ENCODE measurements around the gene LYZL4. TPM values are rescaled to one million over a fixed set of nuclear protein-coding genes. Genes with fewer than 3 reads are reported as not detected.

Gene LYZL4
- total RNA-seq, 2 experiments from 2014 or later = not detected

DNA sequence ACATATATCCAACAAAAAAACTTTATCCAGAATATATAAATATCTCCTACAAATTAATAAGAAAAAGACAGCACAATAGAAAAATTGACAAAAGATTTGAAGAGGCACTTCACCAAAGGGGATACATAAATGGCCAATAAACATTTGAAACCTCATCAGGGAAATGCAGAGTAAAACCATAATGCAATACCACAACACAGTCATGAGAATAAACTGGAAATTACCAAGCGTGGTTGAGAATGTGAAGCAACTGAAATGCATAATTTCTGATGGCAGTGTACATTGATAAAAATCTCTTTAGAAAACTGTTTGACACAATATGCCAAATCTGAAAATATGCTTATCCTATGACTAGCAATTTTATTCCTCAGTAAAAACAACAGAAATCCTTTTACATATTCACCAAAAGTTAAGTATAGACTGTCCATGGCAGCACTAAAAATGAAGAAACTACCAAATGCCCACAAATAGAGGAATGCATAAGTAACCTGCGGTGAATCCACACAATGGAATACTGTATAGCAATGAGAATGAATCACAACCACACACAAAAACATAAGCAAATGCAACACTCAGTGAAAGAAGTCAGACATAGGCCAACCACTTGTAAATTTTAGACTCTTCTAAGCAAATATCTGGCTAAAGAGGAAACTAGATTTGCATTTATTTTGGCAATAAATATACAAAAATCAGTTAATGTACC is 7.9 kb downstream of the LYZL4 start:
- H3K27ac Mint-ChIP-seq = no peak overlapping the region
- no peaks in the 10 kb centered on the region for H3K4me1 ChIP-seq (ENCODE audit: insufficient read depth, low read length)
- no peak overlapping the region for H3K27ac ChIP-seq (ENCODE audit: low read depth in 1 of 2, low read length in 2 of 2)
- ATAC-seq (ENCODE audit: poor library complexity) = no peak
- H3K9me3 ChIP-seq (ENCODE audit: control insufficient read depth in 1 of 2, insufficient read depth in 1 of 2, low read length in 2 of 2) = peaks cover 0 to 3% of the 10 kb centered on the region in 2 experiments
- TF ChIP-seq, protein P1, sequence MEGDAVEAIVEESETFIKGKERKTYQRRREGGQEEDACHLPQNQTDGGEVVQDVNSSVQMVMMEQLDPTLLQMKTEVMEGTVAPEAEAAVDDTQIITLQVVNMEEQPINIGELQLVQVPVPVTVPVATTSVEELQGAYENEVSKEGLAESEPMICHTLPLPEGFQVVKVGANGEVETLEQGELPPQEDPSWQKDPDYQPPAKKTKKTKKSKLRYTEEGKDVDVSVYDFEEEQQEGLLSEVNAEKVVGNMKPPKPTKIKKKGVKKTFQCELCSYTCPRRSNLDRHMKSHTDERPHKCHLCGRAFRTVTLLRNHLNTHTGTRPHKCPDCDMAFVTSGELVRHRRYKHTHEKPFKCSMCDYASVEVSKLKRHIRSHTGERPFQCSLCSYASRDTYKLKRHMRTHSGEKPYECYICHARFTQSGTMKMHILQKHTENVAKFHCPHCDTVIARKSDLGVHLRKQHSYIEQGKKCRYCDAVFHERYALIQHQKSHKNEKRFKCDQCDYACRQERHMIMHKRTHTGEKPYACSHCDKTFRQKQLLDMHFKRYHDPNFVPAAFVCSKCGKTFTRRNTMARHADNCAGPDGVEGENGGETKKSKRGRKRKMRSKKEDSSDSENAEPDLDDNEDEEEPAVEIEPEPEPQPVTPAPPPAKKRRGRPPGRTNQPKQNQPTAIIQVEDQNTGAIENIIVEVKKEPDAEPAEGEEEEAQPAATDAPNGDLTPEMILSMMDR (IDR thresholded peaks at IDR 0.05) = no peak
- H3K9me3 Mint-ChIP-seq = no peaks in the 10 kb centered on the region
- no peaks in the 10 kb centered on the region for H3K27me3 ChIP-seq (ENCODE audit: control insufficient read depth in 1 of 2, insufficient read depth in 2 of 2, low read length in 2 of 2)
- H3K4me3 Mint-ChIP-seq = no peak overlapping the region
- H3K27me3 Mint-ChIP-seq = no peaks in the 10 kb centered on the region
- H3K4me3 ChIP-seq (ENCODE audit: low read length) = no peak overlapping the region
- CTCF ChIA-PET = no interaction called here
- POLR2A ChIA-PET = no interaction called here
- intact Hi-C loops (cut with DNase I, micrococcal nuclease) = no loop called here
- H3K36me3 ChIP-seq (ENCODE audit: insufficient read depth, low read length) = no peaks in the 10 kb centered on the region
- no peaks in the 10 kb centered on the region for H3K36me3 Mint-ChIP-seq (ENCODE audit: low read depth)
- peaks cover 9% of the 10 kb centered on the region for H3K4me1 Mint-ChIP-seq (ENCODE audit: low read depth)
- no peak for DNase-seq

DNA sequence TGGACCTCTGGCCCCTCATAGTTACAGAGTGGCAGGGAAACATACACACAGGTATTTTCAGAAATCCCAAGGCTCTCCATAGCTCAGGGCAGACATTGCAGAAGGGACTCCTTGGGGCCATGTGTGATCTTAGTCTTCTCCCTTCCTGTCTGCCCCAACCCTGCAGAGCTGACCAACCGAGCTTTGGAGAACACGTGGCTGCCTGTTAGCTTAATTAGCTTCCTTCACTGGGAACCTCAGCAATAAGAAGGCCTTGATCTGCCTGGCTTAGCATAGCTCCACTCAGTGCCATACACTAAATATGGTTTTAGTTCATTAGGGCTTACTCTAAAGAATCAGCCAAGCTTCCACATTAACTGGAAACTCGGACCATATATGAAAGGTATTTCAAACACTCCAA is 12.3 kb downstream of the LYZL4 start:
- Histone ChIP-seq H3K27ac (ENCODE audit: low read depth in 1 of 2, low read length in 2 of 2) (no peak overlapping the region), H3K27me3 (ENCODE audit: control insufficient read depth in 1 of 2, insufficient read depth in 2 of 2, low read length in 2 of 2) (no peaks in the 10 kb centered on the region), H3K4me3 (ENCODE audit: low read length) (no peak overlapping the region), H3K9me3 (ENCODE audit: control insufficient read depth in 1 of 2, insufficient read depth in 1 of 2, low read length in 2 of 2) (no peaks in the 10 kb centered on the region), H3K4me1 (ENCODE audit: insufficient read depth, low read length) (no peaks in the 10 kb centered on the region), H3K36me3 (ENCODE audit: insufficient read depth, low read length) (no peaks in the 10 kb centered on the region)
- H3K27ac Mint-ChIP-seq = no peak overlapping the region
- CTCF ChIA-PET = no interaction called here
- DNase-seq (no peak), ATAC-seq (ENCODE audit: poor library complexity) (no peak)
- no peaks in the 10 kb centered on the region for H3K36me3 Mint-ChIP-seq (ENCODE audit: low read depth)
- POLR2A ChIA-PET = interaction anchor here (1.0 kb wide), 1 partner anchor 10 kb away, joined by 3 read pairs; no protein-coding TSS in a partner anchor
- H3K9me3 Mint-ChIP-seq = no peaks in the 10 kb centered on the region
- intact Hi-C loops (cut with DNase I, micrococcal nuclease) = no loop called here
- no peaks in the 10 kb centered on the region for H3K27me3 Mint-ChIP-seq
- TF ChIP-seq, protein P1 (IDR thresholded peaks at IDR 0.05) = no peak
- no peak overlapping the region for H3K4me3 Mint-ChIP-seq
- no peaks in the 10 kb centered on the region for H3K4me1 Mint-ChIP-seq (ENCODE audit: low read depth)

DNA sequence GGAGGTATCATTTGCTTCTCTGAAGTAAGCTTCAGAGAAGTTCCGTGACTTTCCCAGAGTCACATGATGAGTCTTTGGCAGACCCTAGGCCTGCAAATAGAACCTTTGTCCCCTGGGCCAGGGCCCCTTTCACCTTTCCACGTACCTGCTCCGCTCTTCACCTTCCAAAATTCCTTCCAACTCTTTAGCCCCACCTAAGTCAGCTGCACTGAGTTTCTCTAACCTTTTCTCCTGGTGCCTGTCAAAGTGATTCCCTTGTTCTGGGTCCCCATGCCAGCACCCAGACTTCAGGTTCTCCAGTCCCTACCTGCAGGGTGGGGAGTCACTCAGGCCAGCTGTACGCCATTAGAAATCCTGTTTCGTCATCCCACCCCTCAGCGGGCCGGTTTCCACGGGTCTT is 12.8 kb downstream of the LYZL4 start:
- TF ChIP-seq, protein P1 (IDR thresholded peaks at IDR 0.05) = no peak
- H3K4me3 ChIP-seq (ENCODE audit: low read length) = no peak overlapping the region
- Mint-ChIP-seq H3K9me3 (no peaks in the 10 kb centered on the region), H3K27me3 (no peaks in the 10 kb centered on the region), H3K4me3 (no peak overlapping the region), H3K27ac (no peak overlapping the region), H3K36me3 (ENCODE audit: low read depth) (no peaks in the 10 kb centered on the region), H3K4me1 (ENCODE audit: low read depth) (no peaks in the 10 kb centered on the region)
- H3K36me3 ChIP-seq (ENCODE audit: insufficient read depth, low read length) = no peaks in the 10 kb centered on the region
- DNase-seq = no peak
- ChIA-PET CTCF (no interaction called here), POLR2A (interaction anchor here (1.0 kb wide), 1 partner anchor 10 kb away, joined by 3 read pairs; no protein-coding TSS in a partner anchor)
- H3K9me3 ChIP-seq (ENCODE audit: control insufficient read depth in 1 of 2, insufficient read depth in 1 of 2, low read length in 2 of 2) = no peaks in the 10 kb centered on the region
- H3K27me3 ChIP-seq (ENCODE audit: control insufficient read depth in 1 of 2, insufficient read depth in 2 of 2, low read length in 2 of 2) = no peaks in the 10 kb centered on the region
- no peak overlapping the region for H3K27ac ChIP-seq (ENCODE audit: low read depth in 1 of 2, low read length in 2 of 2)
- ATAC-seq (ENCODE audit: poor library complexity) = no peak
- no peaks in the 10 kb centered on the region for H3K4me1 ChIP-seq (ENCODE audit: insufficient read depth, low read length)
- intact Hi-C loops (cut with DNase I, micrococcal nuclease) = no loop called here

All from CD4-positive, alpha-beta T cell (primary cell).